ENCODE results near the gene UBL3.

UBL3 gene

GRCh38 chr13:29754473-29754806 lies 96.0 kb downstream of the UBL3 start:
- POLR2A ChIA-PET = no interaction called here
- CTCF ChIA-PET = no interaction called here
- TF ChIP-seq CTCF (IDR thresholded peaks at IDR 0.05; ENCODE audit: control extremely low read depth, extremely low read depth, low read depth, missing control alignments) = no peak
- DNase-seq (ENCODE audit: extremely low spot score) = no peak

GRCh38 chr13:29753618-29754472 lies 96.6 kb downstream of the UBL3 start:
- no peak for DNase-seq (ENCODE audit: extremely low spot score)
- ChIA-PET POLR2A (no interaction called here), CTCF (interaction anchor here (0.7 to 1.9 kb wide), 3 partner anchors 13 to 24 kb away, joined by 3 to 4 read pairs (median 3); no protein-coding TSS in a partner anchor)
- no peak for TF ChIP-seq CTCF (IDR thresholded peaks at IDR 0.05; ENCODE audit: control extremely low read depth, extremely low read depth, low read depth, missing control alignments)

GRCh38 chr13:29752175-29752574 lies 98.2 kb downstream of the UBL3 start:
- ChIA-PET CTCF (interaction anchor here (1.6 to 1.9 kb wide), 3 partner anchors 19 to 360 kb away, joined by 3 to 5 read pairs (median 4); no protein-coding TSS in a partner anchor), POLR2A (no interaction called here)
- no peak for DNase-seq (ENCODE audit: extremely low spot score)
- no peak for TF ChIP-seq CTCF (IDR thresholded peaks at IDR 0.05; ENCODE audit: control extremely low read depth, extremely low read depth, low read depth, missing control alignments)

- POLR2A ChIA-PET = no interaction called here
- DNase-seq (ENCODE audit: extremely low spot score) = no peak
- CTCF ChIA-PET = interaction anchor here (1.1 to 1.8 kb wide), 4 partner anchors 9 to 382 kb away, joined by 3 to 6 read pairs (median 4); no protein-coding TSS in a partner anchor
- TF ChIP-seq CTCF (IDR thresholded peaks at IDR 0.05; ENCODE audit: control extremely low read depth, extremely low read depth, low read depth, missing control alignments) = no peak
These were observed 100.3 kb downstream of the UBL3 start for GRCh38 chr13:29750183-29750530.

GRCh38 chr13:29749401-29750182 lies 100.8 kb downstream of the UBL3 start:
- POLR2A ChIA-PET = no interaction called here
- CTCF ChIA-PET = interaction anchor here (1.1 to 1.8 kb wide), 3 partner anchors 21 to 383 kb away, joined by 3 to 6 read pairs (median 5); no protein-coding TSS in a partner anchor
- TF ChIP-seq CTCF (IDR thresholded peaks at IDR 0.05; ENCODE audit: control extremely low read depth, extremely low read depth, low read depth, missing control alignments) = no peak
- no peak for DNase-seq (ENCODE audit: extremely low spot score)

GRCh38 chr13:29748097-29748496 lies 102.3 kb downstream of the UBL3 start:
- no peak for TF ChIP-seq CTCF (IDR thresholded peaks at IDR 0.05; ENCODE audit: control extremely low read depth, extremely low read depth, low read depth, missing control alignments)
- no peak for DNase-seq (ENCODE audit: extremely low spot score)
- ChIA-PET POLR2A (no interaction called here), CTCF (no interaction called here)

Data from GM10248 (cell line).